Activated naive CD8-positive, alpha-beta T cell treated with anti-CD3 and anti-CD28 coated beads, Interleukin-2, amount 50 U/mL, for 24 hours (primary cell): ENCODE data around the gene LST1.
A peak's percentile ranks its signal among the peaks of the same experiment; 100 is the strongest.
"Not testable (repeated sequence)": the region's sequence is repeated elsewhere in the genome, so short reads cannot be mapped to it uniquely, and the experiment has no call there.

Experiments used
- ATAC-seq: fragments of 150-1000 bp; cut with Tn5 transposase; one replicate; pipeline ENCODE4 v1.10.0; 2021
- DNase-seq: peaks from one replicate; pipeline ENCODE4 v3.0.0; 2021
- H3K27ac Mint-ChIP-seq: one replicate; pipeline ENCODE4 v1.8.0; 2021; ENCODE audit warnings: mild to moderate bottlenecking, mixed read lengths
- H3K27me3 Mint-ChIP-seq: one replicate; pipeline ENCODE4 v1.8.0; 2021; ENCODE audit warnings: mixed read lengths
- H3K36me3 Mint-ChIP-seq: one replicate; pipeline ENCODE4 v1.8.0; 2021; ENCODE audit warnings: low read depth, mixed read lengths
- H3K4me1 Mint-ChIP-seq: one replicate; pipeline ENCODE4 v1.8.0; 2021; ENCODE audit warnings: mixed read lengths
- H3K4me3 Mint-ChIP-seq: one replicate; pipeline ENCODE4 v1.8.0; 2021; ENCODE audit warnings: mild to moderate bottlenecking, moderate library complexity, mixed read lengths
- H3K9me3 Mint-ChIP-seq: one replicate; pipeline ENCODE4 v1.8.0; 2021; ENCODE audit warnings: mixed read lengths

LST1 gene

GRCh38 chr6:31585491-31585890, 586 bp upstream of the LST1 start:
- Mint-ChIP-seq H3K4me1 (peaks cover 69% of the 10 kb centered on the region), H3K27me3 (no peaks in the 10 kb centered on the region), H3K36me3 (peaks cover 10% of the 10 kb centered on the region), H3K9me3 (no peaks in the 10 kb centered on the region), H3K4me3 (peak overlapping the region; percentile 77), H3K27ac (peak overlapping the region; percentile 79)
- ATAC-seq, result peak; percentile 17
- no peak for DNase-seq

GRCh38 chr6:31586599-31587281, 663 bp downstream of the LST1 start:
- peak; percentile 30 for ATAC-seq
- H3K4me3 Mint-ChIP-seq, result peak overlapping the region; percentile 77
- no peaks in the 10 kb centered on the region for H3K27me3 Mint-ChIP-seq
- peaks cover 4% of the 10 kb centered on the region for H3K36me3 Mint-ChIP-seq
- H3K9me3 Mint-ChIP-seq, result no peaks in the 10 kb centered on the region
- DNase-seq, result no peak
- peaks cover 71% of the 10 kb centered on the region for H3K4me1 Mint-ChIP-seq
- peak overlapping the region; percentile 79 for H3K27ac Mint-ChIP-seq

GRCh38 chr6:31587791-31588777, 2.0 kb downstream of the LST1 start:
- H3K9me3 Mint-ChIP-seq, result no peaks in the 10 kb centered on the region
- H3K27me3 Mint-ChIP-seq, result no peaks in the 10 kb centered on the region
- H3K4me1 Mint-ChIP-seq, result peaks cover 70% of the 10 kb centered on the region
- DNase-seq (no peak), ATAC-seq (no peak)
- H3K36me3 Mint-ChIP-seq, result peaks cover 2% of the 10 kb centered on the region
- H3K27ac Mint-ChIP-seq, result peak overlapping the region; percentile 81
- H3K4me3 Mint-ChIP-seq, result peak overlapping the region; percentile 77

- Mint-ChIP-seq H3K9me3 (no peaks in the 10 kb centered on the region), H3K4me1 (peaks cover 72% of the 10 kb centered on the region), H3K27ac (peak overlapping the region; percentile 82), H3K27me3 (no peaks in the 10 kb centered on the region), H3K36me3 (peaks cover 2% of the 10 kb centered on the region), H3K4me3 (peak overlapping the region; percentile 27)
- DNase-seq, result no peak
- no peak for ATAC-seq
These were observed 3.0 kb downstream of the LST1 start for GRCh38 chr6:31588871-31589650.

GRCh38 chr6:31590691-31591090, 4.6 kb downstream of the LST1 start:
- ATAC-seq, H3K9me3 Mint-ChIP-seq, H3K27ac Mint-ChIP-seq, DNase-seq, H3K27me3 Mint-ChIP-seq, H3K36me3 Mint-ChIP-seq, H3K4me3 Mint-ChIP-seq: not testable (repeated sequence)
- H3K4me1 Mint-ChIP-seq, result peaks cover 66% of the 10 kb centered on the region

- Mint-ChIP-seq H3K4me3 (peak overlapping the region; percentile 70), H3K4me1 (peaks cover 61% of the 10 kb centered on the region), H3K27ac (peak overlapping the region; percentile 87), H3K36me3 (no peaks in the 10 kb centered on the region), H3K9me3 (no peaks in the 10 kb centered on the region), H3K27me3 (no peaks in the 10 kb centered on the region)
- no peak for DNase-seq
- ATAC-seq, result no peak
These were observed 6.3 kb downstream of the LST1 start for GRCh38 chr6:31592396-31592771.

- H3K9me3 Mint-ChIP-seq, result no peaks in the 10 kb centered on the region
- no peak overlapping the region for H3K4me3 Mint-ChIP-seq
- peak; percentile 77 for ATAC-seq
- H3K4me1 Mint-ChIP-seq, result peaks cover 47% of the 10 kb centered on the region
- H3K27me3 Mint-ChIP-seq, result no peaks in the 10 kb centered on the region
- peak; percentile 31 for DNase-seq
- no peaks in the 10 kb centered on the region for H3K36me3 Mint-ChIP-seq
- no peak overlapping the region for H3K27ac Mint-ChIP-seq
These were observed 10.9 kb downstream of the LST1 start for GRCh38 chr6:31597006-31597405.

- Mint-ChIP-seq H3K4me3 (no peak overlapping the region), H3K9me3 (no peaks in the 10 kb centered on the region), H3K27ac (peak overlapping the region; percentile 44), H3K4me1 (peaks cover 1% of the 10 kb centered on the region), H3K27me3 (no peaks in the 10 kb centered on the region), H3K36me3 (no peaks in the 10 kb centered on the region)
- DNase-seq (no peak), ATAC-seq (no peak)
These were observed 21.2 kb downstream of the LST1 start for GRCh38 chr6:31607317-31607716.

GRCh38 chr6:31609519-31610406, 23.7 kb downstream of the LST1 start:
- Mint-ChIP-seq H3K27ac (no peak overlapping the region), H3K4me1 (peaks cover 10% of the 10 kb centered on the region), H3K36me3 (no peaks in the 10 kb centered on the region), H3K27me3 (no peaks in the 10 kb centered on the region), H3K9me3 (no peaks in the 10 kb centered on the region), H3K4me3 (no peak overlapping the region)
- ATAC-seq (no peak), DNase-seq (no peak)

- H3K9me3 Mint-ChIP-seq, result no peaks in the 10 kb centered on the region
- no peak overlapping the region for H3K27ac Mint-ChIP-seq
These were observed 24.9 kb downstream of the LST1 start for GRCh38 chr6:31610968-31611367.

GRCh38 chr6:31614075-31614619, 28.1 kb downstream of the LST1 start:
- DNase-seq (no peak), ATAC-seq (no peak)
- Mint-ChIP-seq H3K36me3 (peaks cover 10% of the 10 kb centered on the region), H3K27ac (no peak overlapping the region), H3K4me1 (peaks cover 41% of the 10 kb centered on the region), H3K27me3 (no peaks in the 10 kb centered on the region), H3K9me3 (no peaks in the 10 kb centered on the region), H3K4me3 (no peak overlapping the region)

More at GRCh38 chr6:31610968-31611367, 24.9 kb downstream of the LST1 start:
- Mint-ChIP-seq H3K4me3 (no peak overlapping the region), H3K4me1 (peaks cover 22% of the 10 kb centered on the region), H3K27me3 (no peaks in the 10 kb centered on the region), H3K36me3 (no peaks in the 10 kb centered on the region)
- no peak for ATAC-seq
- DNase-seq, result no peak

- DNase-seq (no peak), ATAC-seq (no peak)
- H3K9me3 Mint-ChIP-seq, result no peaks in the 10 kb centered on the region
- H3K27ac Mint-ChIP-seq, result peak within 1 kb of the TSS; percentile 94
- H3K4me1 Mint-ChIP-seq, result peaks cover 47% of the 10 kb centered on the region
- H3K36me3 Mint-ChIP-seq, result peaks cover 17% of the 10 kb centered on the region
- H3K27me3 Mint-ChIP-seq, result no peaks in the 10 kb centered on the region
- peak within 1 kb of the TSS; percentile 90 for H3K4me3 Mint-ChIP-seq
These were observed 28.9 kb downstream of the LST1 start, which contains the start of gene AIF1 for GRCh38 chr6:31614684-31615578. TSS of gene AIF1 (plus strand) at chr6:31615234. CDS start at chr6:31615330, 96 bp downstream.
